IPS-NIHi7 (cell line): ENCODE results near the gene TRIM7.
"Not testable (repeated sequence)": the region's sequence is repeated elsewhere in the genome, so short reads cannot be mapped to it uniquely, and the experiment has no call there.

ENCODE experiments used
- DNase-seq: peaks from one replicate; pipeline ENCODE4 v3.0.0; 2012; ENCODE audit warnings: mixed read lengths; ENCODE audit errors: extremely low spot score

Gene TRIM7

GRCh38 chr5:181193656-181194055 lies 11.3 kb downstream of the TRIM7 start:
- DNase-seq = no peak

DNA sequence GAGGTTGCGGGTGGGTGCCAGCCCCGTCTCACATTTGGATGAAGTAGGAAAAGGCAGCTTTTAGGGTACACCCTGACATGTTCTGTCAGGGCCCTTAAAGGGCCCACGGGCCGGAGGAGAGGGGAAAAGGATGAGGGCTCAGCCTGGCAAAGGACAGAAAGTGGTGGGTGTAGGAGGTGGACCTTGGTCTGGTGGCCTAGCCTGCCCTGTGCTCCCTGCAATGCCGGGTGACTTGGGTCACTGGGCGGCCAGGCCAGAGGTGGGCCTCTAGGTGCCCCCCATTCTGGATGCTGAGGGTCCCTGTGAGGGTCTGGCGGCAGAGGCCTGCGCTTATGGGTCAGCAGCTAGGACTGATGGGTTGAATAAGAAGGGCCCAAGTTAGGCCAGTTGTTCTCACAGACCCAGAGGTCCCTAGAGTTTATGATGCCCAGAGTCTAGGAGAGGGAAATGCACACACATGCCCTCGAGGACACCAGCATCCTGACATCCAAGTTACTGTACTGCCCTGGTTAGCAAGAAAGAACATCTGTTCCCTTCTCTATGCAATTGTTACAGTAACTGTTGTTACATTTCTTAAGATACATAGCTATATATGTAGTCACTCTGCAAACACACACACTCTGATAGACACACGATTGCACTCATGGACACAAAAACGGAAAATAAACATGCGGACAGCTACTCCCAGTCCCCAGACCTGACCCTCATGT lies 12.5 kb downstream of the TRIM7 start:
- no peak for DNase-seq

- DNase-seq = peak; percentile 78
Observed at GRCh38 chr5:181191526-181192336, 13.3 kb downstream of the TRIM7 start.

- DNase-seq = no peak
Observed at GRCh38 chr5:181190711-181191525, 14.1 kb downstream of the TRIM7 start.

DNA sequence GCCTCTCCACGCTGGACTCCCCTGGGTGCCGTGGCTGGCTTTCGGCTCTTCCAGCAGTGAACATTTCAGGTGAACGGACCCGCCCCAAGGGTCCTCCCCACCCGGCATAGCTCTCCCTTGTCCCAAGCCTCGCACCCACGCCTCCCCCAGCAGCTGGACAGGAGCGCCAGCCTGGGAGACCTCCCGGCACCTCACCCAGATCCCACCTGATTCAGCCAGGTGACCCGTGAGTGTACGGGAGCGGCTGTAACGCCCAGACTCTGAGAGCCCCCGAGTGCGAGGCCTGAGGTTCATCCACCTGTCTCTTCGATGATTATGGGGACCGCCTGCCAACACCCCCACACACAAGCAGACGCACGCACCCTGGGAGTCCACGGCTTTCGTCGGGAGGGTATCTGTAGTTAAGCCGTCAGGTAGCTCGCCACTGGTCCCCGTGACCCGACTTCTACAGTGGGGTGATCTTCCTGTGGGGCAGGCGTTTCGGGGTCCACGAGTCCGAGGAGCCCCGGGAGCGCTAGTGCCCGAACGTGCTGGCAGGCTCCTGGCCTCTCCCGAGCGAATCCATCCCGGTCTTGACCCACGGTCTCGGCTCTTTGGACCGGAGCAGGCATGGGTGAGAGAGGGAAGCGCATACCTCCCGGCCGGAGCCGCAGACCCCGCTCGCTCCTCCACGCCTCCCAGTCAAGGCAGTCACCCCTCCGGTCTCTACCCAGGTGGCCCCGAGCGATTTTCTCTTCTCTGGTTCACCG lies 14.9 kb downstream of the TRIM7 start:
- DNase-seq = no peak

GRCh38 chr5:181189363-181189961 lies 15.5 kb downstream of the TRIM7 start:
- DNase-seq = no peak

GRCh38 chr5:181188700-181189362 lies 16.2 kb downstream of the TRIM7 start:
- no peak for DNase-seq

DNA sequence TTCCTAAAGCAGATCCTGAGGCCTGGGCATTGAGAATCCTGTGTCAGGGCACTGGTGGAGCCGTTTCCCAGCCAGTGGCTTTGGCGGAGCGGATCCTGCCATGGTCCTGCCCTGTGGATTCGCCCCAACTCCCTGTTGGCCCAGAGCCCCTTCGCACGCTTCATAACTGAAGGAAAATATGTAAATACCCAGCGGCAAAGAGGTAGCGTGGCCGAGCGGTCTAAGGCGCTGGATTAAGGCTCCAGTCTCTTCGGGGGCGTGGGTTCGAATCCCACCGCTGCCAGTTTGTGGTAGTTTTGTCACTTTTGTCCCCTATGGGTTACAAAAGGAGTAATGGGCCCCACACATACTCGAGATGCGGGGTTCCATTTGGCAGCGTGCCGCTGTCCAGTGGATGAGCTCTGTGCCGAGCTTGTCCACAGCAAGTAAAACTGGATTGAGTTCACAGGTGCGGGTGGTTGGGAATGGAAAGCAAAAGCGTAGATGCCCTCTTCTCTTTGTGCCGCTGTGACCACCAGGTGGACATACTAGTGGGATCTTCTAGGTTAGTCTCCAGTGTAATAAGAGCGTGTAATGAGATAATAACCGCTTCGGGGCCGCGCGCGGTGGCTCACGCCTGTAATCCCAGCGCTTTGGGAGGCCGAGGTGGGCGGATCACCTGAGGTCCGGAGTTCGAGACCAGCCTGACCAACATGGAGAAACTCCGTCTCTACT lies 17.3 kb downstream of the TRIM7 start:
- no peak for DNase-seq

DNA sequence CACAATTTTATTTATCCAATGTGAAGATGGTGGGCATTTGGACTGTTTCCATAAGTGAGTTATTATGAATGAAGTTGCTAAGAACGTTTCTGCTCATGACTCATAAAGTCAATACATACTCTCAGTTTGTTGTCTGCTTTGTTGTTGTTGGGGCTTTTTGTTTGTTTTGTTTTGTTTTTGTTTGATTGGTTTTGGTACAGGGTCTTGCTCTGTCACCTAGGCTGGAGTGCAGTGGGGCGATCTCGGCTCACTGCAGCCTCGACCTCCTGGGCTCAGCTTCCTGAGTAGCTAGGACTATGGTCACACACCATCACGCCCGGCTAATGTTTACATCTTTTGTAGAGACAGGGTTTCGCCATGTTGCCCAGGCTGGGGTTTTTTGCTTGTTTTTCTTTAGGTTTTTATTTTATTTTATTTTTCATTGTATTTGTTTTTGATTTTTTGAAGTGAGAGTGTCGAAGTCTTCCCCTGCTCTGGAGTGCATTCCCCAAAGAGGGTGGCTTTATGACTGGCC lies 18.0 kb downstream of the TRIM7 start:
- DNase-seq = no peak

DNA sequence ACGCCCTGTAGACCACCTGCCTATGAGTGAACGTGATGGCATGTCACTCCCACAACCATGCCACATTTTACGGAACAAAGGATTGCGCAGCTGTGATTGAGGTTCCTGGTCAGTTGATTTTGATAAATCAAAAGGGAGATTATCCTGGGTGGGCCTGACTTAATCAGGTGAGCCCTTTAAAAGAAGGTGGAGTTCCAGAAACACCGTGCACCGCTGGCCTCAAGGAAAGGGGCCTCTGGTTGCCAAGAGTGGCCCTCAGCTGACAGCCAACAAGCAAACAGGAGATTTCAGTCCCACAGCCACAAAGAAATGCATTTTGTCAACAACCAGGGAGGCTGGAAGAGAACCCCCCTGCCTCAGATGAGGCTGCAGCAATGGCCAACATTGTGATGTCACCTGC lies 19.0 kb downstream of the TRIM7 start:
- DNase-seq = no peak

- no peak for DNase-seq
Observed at GRCh38 chr5:181185560-181185959, 19.4 kb downstream of the TRIM7 start.

- no peak for DNase-seq
Observed at GRCh38 chr5:181184845-181185216, 20.2 kb downstream of the TRIM7 start.

DNA sequence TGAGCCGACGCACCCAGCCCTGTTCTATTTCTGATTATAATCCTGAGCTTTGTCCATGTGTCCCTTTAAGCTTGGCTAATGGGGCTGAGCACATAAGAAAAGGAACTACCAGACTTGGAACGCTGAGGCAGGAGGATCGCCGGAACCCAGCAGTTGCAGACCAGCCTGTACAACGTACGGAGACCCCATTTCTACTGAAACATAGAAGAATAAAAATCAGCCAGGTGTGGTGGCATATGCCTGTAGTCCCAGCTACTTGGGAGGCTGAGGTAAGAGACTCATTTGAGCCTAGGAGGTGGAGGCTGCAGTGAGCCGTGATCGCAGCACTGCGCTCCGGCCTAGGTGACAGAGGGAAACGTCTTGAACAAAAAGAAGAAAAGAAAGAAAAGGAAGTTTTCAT lies 22.3 kb downstream of the TRIM7 start:
- no peak for DNase-seq

GRCh38 chr5:181181650-181182565 lies 23.1 kb downstream of the TRIM7 start:
- peak; percentile 55 for DNase-seq

DNA sequence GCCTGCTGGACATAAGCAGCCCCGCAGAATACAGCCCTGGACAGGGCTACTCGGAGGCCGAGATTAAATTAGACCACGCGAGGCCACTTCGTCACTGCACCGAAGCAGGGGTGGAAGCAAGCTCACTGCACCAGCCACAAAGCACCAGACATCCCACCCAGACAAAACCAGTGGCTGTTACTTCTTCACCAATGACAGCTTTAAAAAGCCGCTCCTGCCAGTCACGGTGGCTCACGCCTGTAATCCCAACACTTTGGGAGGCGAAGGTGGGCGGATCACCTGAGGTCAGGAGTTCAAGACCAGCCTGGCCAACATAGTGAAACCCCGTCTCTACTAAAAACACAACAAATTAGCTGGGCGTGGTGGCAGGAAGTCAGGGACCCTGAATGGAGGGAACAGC lies 27.4 kb downstream of the TRIM7 start:
- not testable (repeated sequence) for DNase-seq

DNA sequence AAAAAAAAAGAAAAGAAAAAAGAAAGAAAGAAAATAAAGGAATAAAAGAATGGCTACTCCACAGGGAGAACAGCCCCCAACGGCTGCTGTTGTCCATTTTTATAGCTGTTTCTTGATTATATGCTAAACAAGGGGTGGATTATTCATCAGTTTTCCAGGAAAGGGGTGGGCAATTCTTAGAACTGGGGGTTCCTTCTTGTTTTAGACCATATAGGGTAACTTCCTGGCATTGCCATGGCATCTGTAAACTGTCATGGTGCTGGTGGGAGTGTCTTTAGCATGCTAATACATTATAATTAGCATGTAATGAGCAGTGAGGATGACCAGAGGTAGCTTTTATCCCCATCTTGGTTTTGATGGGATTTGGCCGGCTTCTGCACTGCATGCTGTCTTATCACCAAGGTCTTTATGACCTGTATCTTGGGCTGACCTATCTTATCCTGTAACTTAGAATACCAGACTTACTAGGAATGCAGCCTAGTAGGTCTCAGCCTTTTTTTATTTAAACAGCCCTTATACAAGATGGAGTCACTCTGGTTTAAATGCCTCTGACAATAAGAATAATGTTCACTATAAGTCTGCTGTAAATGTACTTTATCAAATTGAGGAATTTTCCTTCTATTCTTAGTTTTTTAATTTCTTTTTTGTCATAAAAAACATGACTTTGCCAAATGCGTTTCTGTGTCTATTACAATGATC lies 28.6 kb downstream of the TRIM7 start:
- no peak for DNase-seq

- DNase-seq = peak; percentile 55
Observed at GRCh38 chr5:181173420-181174342, 31.3 kb downstream of the TRIM7 start.
